ENCODE measurements around the gene ITPRIP.

Gene ITPRIP

GRCh38 chr10:104331208-104331838, 6.9 kb downstream of the ITPRIP start:
- no peaks in the 10 kb centered on the region for H3K36me3 ChIP-seq (replicated peaks; ENCODE audit: low read depth, low read length)
- no peak overlapping the region for H3K4me2 ChIP-seq (ENCODE audit: low read length)
- H3K9me3 ChIP-seq (ENCODE audit: insufficient read depth, low read length), result no peaks in the 10 kb centered on the region
- no peak overlapping the region for H3K4me3 ChIP-seq (ENCODE audit: low read length)
- peaks cover 92% of the 10 kb centered on the region for H4K20me1 ChIP-seq (ENCODE audit: insufficient read depth, low read length)
- H3K27ac ChIP-seq (ENCODE audit: low read length), result no peak overlapping the region
- no peak overlapping the region for H3K9ac ChIP-seq (ENCODE audit: low read length)
- H3K79me2 ChIP-seq (ENCODE audit: low read length), result peaks cover 91% of the 10 kb centered on the region
- TF ChIP-seq, protein P1, sequence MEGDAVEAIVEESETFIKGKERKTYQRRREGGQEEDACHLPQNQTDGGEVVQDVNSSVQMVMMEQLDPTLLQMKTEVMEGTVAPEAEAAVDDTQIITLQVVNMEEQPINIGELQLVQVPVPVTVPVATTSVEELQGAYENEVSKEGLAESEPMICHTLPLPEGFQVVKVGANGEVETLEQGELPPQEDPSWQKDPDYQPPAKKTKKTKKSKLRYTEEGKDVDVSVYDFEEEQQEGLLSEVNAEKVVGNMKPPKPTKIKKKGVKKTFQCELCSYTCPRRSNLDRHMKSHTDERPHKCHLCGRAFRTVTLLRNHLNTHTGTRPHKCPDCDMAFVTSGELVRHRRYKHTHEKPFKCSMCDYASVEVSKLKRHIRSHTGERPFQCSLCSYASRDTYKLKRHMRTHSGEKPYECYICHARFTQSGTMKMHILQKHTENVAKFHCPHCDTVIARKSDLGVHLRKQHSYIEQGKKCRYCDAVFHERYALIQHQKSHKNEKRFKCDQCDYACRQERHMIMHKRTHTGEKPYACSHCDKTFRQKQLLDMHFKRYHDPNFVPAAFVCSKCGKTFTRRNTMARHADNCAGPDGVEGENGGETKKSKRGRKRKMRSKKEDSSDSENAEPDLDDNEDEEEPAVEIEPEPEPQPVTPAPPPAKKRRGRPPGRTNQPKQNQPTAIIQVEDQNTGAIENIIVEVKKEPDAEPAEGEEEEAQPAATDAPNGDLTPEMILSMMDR (IDR thresholded peaks at IDR 0.05; ENCODE audit: low read depth, low read length), result no peak
- no peak for TF ChIP-seq EZH2phosphoT487 (IDR thresholded peaks at IDR 0.05; ENCODE audit: low read depth)
- H2AFZ ChIP-seq (ENCODE audit: low read depth, low read length), result no peak overlapping the region
- no peaks in the 10 kb centered on the region for H3K27me3 ChIP-seq (ENCODE audit: low read depth, low read length)
- H3K4me1 ChIP-seq (ENCODE audit: low read length), result no peaks in the 10 kb centered on the region

DNA sequence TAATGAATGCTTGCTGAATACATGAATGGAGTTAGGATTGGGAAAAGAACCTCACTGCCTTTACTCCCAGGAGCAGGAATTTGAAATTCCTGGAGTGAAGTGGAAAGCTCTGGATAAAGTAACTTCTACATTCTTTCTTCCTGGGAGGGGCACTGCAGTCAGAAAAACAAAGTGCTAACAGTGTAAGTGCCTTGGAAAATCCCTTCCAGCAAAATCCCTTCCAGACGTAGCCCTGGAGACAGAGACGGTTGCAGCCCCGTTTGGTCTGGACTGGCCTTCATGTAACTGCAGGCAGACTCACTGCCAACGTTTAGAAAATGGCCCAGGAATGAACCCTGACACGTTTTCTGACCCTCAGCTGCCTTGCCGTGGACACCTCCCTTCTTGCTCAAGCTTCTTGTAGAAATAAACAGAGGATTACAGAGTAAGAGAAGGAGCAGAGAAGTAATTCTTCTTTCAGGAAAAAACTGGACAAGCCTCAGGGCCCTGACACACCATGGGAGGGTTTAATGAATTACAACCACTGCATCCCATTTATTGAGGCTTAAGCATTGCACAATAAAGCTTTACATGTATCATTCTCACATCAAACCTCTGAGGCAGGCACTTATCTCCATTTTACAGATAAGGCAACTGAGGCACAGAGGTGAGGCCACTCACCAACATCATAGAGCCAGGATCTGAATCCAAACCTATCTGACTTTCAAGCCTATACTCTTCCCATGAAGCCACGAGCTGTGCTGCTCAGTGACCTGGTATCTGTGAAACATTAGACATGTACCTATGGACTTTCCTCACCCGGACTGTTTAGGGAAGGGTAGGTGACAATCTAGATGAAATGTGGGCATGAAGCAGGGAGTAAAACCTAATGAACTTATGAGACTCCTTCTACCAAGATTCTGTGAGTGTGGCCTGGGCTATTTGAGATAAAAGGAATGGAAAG, 7.8 kb downstream of the ITPRIP start:
- Histone ChIP-seq H3K27me3 (ENCODE audit: low read depth, low read length) (no peaks in the 10 kb centered on the region), H3K4me3 (ENCODE audit: low read length) (no peak overlapping the region), H3K9me3 (ENCODE audit: insufficient read depth, low read length) (no peaks in the 10 kb centered on the region), H3K4me1 (ENCODE audit: low read length) (no peaks in the 10 kb centered on the region), H3K9ac (ENCODE audit: low read length) (no peak overlapping the region), H3K36me3 (replicated peaks; ENCODE audit: low read depth, low read length) (no peaks in the 10 kb centered on the region), H3K79me2 (ENCODE audit: low read length) (peaks cover 87% of the 10 kb centered on the region), H3K4me2 (ENCODE audit: low read length) (no peak overlapping the region), H3K27ac (ENCODE audit: low read length) (no peak overlapping the region), H2AFZ (ENCODE audit: low read depth, low read length) (no peak overlapping the region), H4K20me1 (ENCODE audit: insufficient read depth, low read length) (peaks cover 88% of the 10 kb centered on the region)
- TF ChIP-seq, protein P1 (IDR thresholded peaks at IDR 0.05; ENCODE audit: low read depth, low read length), result no peak
- TF ChIP-seq EZH2phosphoT487 (IDR thresholded peaks at IDR 0.05; ENCODE audit: low read depth), result no peak

GRCh38 chr10:104329735-104330134, 8.5 kb downstream of the ITPRIP start:
- Histone ChIP-seq H3K36me3 (replicated peaks; ENCODE audit: low read depth, low read length) (no peaks in the 10 kb centered on the region), H3K27me3 (ENCODE audit: low read depth, low read length) (no peaks in the 10 kb centered on the region), H3K4me3 (ENCODE audit: low read length) (no peak overlapping the region), H3K27ac (ENCODE audit: low read length) (no peak overlapping the region), H3K4me1 (ENCODE audit: low read length) (no peaks in the 10 kb centered on the region), H3K4me2 (ENCODE audit: low read length) (no peak overlapping the region), H3K9ac (ENCODE audit: low read length) (no peak overlapping the region), H2AFZ (ENCODE audit: low read depth, low read length) (no peak overlapping the region), H3K9me3 (ENCODE audit: insufficient read depth, low read length) (no peaks in the 10 kb centered on the region), H4K20me1 (ENCODE audit: insufficient read depth, low read length) (peaks cover 85% of the 10 kb centered on the region), H3K79me2 (ENCODE audit: low read length) (peaks cover 84% of the 10 kb centered on the region)
- TF ChIP-seq EZH2phosphoT487 (IDR thresholded peaks at IDR 0.05; ENCODE audit: low read depth), result no peak
- TF ChIP-seq, protein P1 (IDR thresholded peaks at IDR 0.05; ENCODE audit: low read depth, low read length), result no peak

Data from OCI-LY3 (cell line).